Activated CD8-positive, alpha-beta memory T cell treated with anti-CD3 and anti-CD28 coated beads for 24 hours (primary cell): ENCODE results near the gene ERP29.

ENCODE experiments used
- DNase-seq: peaks from one replicate; pipeline ENCODE4 v3.0.0-alpha.2; 2020

ERP29 gene

GRCh38 chr12:112049351-112049750 is 36.1 kb downstream of the ERP29 start:
- DNase-seq, result no peak

DNA sequence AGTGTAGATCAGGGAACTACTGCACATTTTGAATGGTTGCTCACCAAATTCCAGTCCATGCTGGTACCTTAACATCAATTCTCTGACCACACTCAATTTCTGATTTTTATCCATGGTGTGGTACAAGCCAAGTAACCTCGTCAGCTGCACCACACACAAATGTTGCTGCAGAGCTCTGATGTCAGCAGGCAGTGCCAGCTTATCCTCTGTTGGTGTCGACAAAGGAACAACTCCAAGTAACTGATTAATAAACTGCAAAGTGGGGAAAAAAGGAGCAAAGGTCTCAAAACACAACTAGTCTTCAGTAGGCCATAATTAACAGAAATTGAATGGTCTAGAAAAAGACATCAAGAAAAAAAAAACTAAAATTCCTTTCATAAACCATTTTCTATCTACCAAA is 47.9 kb downstream of the ERP29 start:
- no peak for DNase-seq

DNA sequence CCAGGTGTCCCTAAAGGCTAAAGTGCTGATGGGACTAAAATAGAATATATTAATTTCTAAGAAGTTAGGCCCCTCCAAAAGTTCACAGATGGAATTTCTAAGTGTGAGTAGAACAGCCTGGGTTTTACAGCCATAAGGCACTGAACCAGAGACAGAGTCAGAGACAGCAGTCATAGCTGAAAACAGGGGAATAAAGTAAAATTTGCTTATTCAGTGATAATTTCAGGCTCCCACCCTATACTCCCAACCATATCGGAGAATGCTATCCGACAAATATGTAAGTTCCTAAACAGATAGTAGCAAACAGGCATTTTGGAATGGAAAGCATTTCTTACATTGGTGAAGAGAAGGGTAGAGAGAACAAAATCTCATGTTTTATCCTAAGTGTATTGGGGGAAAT is 50.0 kb downstream of the ERP29 start:
- DNase-seq, result no peak

DNA sequence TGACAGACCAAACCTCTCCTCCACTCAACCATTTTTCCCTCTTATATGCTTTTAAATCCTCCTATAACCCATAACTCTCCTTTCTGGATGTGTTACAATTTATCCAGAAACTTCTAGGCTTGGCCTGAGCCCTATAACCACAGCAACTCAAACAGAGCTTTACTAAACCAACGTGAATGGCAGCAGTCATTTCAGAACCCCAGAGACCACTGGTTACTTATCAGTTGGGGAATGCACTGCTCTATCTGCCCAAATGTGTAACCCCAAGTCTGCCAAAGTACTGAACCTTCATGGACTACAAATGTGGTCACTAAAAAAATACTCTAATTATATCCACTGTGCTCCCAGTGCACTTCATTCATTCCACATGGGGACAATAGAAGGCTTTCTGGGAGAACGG is 53.3 kb downstream of the ERP29 start:
- DNase-seq, result no peak
